ENCODE results near the gene CPNE1. TPM values are rescaled to one million over a fixed set of nuclear protein-coding genes. Genes with fewer than 3 reads are reported as not detected.
"Not testable (repeated sequence)": the region's sequence is repeated elsewhere in the genome, so short reads cannot be mapped to it uniquely, and the experiment has no call there.

The CPNE1 gene
- total RNA-seq, 1 experiment from 2014 or later, result 335 TPM

DNA sequence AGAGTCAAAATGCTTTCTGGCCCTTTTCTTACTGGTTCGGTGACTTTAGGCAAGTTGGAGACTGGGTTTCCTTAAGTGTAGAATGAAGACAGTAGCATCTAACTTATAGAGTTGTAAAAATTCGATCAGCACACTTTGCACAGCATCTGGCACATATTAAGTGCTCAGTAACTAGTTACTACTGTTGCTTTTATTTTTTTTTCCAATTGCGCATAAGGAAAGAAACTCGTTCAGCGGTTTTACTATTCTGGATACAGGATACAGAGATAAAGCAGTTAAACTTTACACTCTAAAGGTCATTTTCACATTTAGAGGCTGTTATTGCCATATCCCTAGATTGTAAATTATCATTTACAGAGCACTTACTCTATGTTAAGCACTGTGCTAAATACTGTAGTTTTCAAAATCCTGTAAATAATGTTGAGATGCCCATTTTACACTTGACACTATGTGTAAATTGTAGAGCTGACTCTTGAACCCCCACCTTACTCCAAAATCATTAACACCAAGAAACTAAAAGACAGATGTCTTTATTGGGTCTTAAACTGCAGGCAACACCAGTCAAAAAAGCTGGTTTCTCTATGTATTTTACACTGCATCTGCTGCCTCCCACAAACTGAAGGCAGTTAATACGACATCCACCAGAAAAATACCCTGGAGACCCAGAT is 35.4 kb upstream of the CPNE1 start:
- H3K36me3 ChIP-seq, result peaks cover 80% of the 10 kb centered on the region
- peak overlapping the region; percentile 87 for H3K4me3 ChIP-seq
- H3K27me3 ChIP-seq, result no peaks in the 10 kb centered on the region
- H3K9me3 ChIP-seq, result no peaks in the 10 kb centered on the region
- DNase-seq, result no peak

DNA sequence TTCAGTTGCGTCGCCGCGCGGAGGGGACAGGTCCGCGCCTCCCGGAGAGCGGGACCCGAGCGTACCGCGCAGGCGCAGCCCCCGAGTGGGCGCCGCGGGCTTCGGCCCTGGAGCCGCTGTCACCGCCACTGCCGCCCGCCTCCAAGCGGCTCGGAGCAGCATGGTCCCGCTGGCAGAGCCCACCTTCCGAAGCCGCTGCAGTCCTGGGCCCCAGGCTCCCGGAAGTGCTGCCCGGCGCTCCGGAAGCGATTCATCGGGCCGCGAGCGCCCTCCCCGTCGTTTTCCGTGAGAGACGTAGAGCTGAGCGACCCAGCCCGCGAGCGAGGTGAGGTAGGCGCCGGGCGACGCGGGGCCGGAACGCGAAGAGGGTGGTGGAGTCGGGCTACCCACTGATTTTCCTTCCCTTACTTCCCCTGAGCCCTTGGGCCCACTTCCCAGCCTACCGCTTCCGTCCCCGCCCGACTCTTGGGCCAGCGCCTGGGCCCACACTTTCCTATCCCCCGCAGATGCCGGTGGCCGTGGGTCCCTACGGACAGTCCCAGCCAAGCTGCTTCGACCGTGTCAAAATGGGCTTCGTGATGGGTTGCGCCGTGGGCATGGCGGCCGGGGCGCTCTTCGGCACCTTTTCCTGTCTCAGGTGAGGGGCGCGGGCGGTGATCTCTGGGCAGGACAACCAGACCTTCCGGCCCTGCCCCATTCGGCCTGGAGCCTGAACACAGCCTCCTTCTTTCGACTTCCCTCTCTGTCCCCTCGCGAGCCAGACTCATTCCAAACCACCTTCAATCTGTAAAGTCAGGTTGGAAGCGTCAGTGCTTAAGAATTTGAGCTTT is 34.6 kb upstream of the CPNE1 start, which contains the start of the genes NFS1 and ROMO1:
Gene NFS1 (minus strand): TSS at position 226 of the 830 bp plus-strand sequence. CDS start 64 bp downstream, at position 162.
Gene ROMO1 (plus strand): TSS at position 279 of the 830 bp plus-strand sequence. CDS start 228 bp downstream, at position 507.
- Histone ChIP-seq H3K27me3 (no peaks in the 10 kb centered on the region), H3K9me3 (no peaks in the 10 kb centered on the region), H3K4me3 (peak within 1 kb of the TSS; percentile 87), H3K36me3 (peaks cover 80% of the 10 kb centered on the region)
- peak; percentile 91 for DNase-seq

DNA sequence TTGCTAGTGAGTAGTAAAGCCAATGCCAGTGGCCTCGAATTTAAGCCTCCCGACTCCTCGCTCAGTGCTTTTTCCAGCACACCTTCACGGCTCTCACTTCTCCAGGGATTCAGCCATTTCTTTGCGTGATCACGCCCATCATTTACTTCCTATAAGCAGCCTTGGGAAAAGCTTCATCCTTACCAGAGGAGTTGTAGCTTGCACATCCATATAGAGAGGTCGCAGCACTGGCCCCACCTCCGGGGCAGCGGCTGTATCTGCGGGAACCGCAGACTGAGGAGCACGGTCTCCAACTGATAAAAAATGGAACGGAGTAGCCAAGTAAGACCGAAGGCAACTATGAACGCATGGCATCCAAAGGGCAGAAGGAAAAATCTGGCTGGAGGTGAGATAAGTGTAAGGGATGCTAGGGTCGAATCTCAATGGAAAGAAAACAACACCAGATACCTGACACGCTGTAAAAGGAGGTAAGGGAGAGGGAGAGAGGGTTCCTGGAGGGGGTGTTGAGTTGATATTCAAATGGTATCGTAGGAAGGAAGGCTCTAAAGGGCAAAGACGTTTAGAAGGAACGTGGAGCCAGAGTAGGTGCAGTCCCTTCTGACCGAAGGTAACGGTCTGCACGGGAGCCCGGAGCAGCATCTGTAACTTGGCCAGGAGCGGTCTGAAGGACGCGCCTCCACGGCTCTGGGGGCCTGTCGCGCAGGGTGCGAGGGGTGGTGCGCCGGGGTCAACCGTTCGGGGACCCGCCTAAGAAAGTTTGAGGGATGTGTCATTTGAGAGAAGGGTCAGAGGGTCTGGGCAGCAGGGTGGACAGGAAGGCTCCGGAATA is 33.8 kb upstream of the CPNE1 start:
- peak; percentile 32 for DNase-seq
- Histone ChIP-seq H3K27me3 (no peaks in the 10 kb centered on the region), H3K36me3 (peaks cover 80% of the 10 kb centered on the region), H3K4me3 (peak overlapping the region; percentile 87), H3K9me3 (no peaks in the 10 kb centered on the region)

GRCh38 chr20:35697696-35698297 is 33.1 kb upstream of the CPNE1 start:
- peaks cover 79% of the 10 kb centered on the region for H3K36me3 ChIP-seq
- no peak for DNase-seq
- H3K4me3 ChIP-seq, result peak overlapping the region; percentile 87

DNA sequence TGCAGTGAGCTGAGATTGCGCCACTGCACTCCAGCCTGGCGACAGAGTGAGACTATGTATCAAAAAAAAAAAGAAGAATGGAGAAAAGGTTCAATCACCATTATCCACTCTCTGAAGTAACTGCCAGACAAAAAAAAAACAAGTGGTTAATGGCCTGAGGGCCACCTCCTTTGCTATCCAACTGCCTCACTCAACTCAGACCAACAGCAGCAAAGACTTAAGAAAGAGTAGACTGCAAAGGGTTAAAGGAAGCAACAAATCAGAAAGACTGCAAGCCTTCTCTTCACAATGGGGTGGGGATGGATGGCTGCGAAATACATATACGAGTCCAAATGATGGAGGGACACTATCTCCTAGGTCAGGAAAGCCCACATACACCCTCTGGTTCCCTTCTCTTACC is 31.3 kb upstream of the CPNE1 start:
- DNase-seq, result no peak
- H3K4me3 ChIP-seq, result no peak overlapping the region
- H3K27me3 ChIP-seq, result no peaks in the 10 kb centered on the region
- peaks cover 70% of the 10 kb centered on the region for H3K36me3 ChIP-seq
- no peaks in the 10 kb centered on the region for H3K9me3 ChIP-seq

More at GRCh38 chr20:35697696-35698297, 33.1 kb upstream of the CPNE1 start:
- Histone ChIP-seq H3K27me3 (no peaks in the 10 kb centered on the region), H3K9me3 (no peaks in the 10 kb centered on the region)

- H3K36me3 ChIP-seq, result peaks cover 70% of the 10 kb centered on the region
- no peak overlapping the region for H3K4me3 ChIP-seq
- H3K27me3 ChIP-seq, result no peaks in the 10 kb centered on the region
- H3K9me3 ChIP-seq, result no peaks in the 10 kb centered on the region
- no peak for DNase-seq
Observed at GRCh38 chr20:35695245-35695749, 30.6 kb upstream of the CPNE1 start.

- H3K9me3 ChIP-seq, result peaks cover 3% of the 10 kb centered on the region
- no peaks in the 10 kb centered on the region for H3K27me3 ChIP-seq
- no peak overlapping the region for H3K4me3 ChIP-seq
- DNase-seq, result no peak
- peaks cover 76% of the 10 kb centered on the region for H3K36me3 ChIP-seq
Observed at GRCh38 chr20:35690265-35690664, 25.6 kb upstream of the CPNE1 start.

- not testable (repeated sequence) for H3K4me3 ChIP-seq, H3K9me3 ChIP-seq, H3K27me3 ChIP-seq
- peaks cover 66% of the 10 kb centered on the region for H3K36me3 ChIP-seq
- peak; percentile 32 for DNase-seq
Observed at GRCh38 chr20:35686872-35687271, 22.2 kb upstream of the CPNE1 start.

- not testable (repeated sequence) for DNase-seq, H3K27me3 ChIP-seq, H3K9me3 ChIP-seq, H3K4me3 ChIP-seq
- peaks cover 60% of the 10 kb centered on the region for H3K36me3 ChIP-seq
Observed at GRCh38 chr20:35685368-35685767, 20.7 kb upstream of the CPNE1 start.

GRCh38 chr20:35681960-35682359 is 17.3 kb upstream of the CPNE1 start:
- DNase-seq, result no peak
- no peak overlapping the region for H3K4me3 ChIP-seq
- no peaks in the 10 kb centered on the region for H3K27me3 ChIP-seq
- peaks cover 43% of the 10 kb centered on the region for H3K36me3 ChIP-seq
- H3K9me3 ChIP-seq, result no peaks in the 10 kb centered on the region

GRCh38 chr20:35680452-35681183 is 15.9 kb upstream of the CPNE1 start:
- no peak overlapping the region for H3K4me3 ChIP-seq
- no peaks in the 10 kb centered on the region for H3K9me3 ChIP-seq
- H3K36me3 ChIP-seq, result peaks cover 39% of the 10 kb centered on the region
- DNase-seq, result no peak
- no peaks in the 10 kb centered on the region for H3K27me3 ChIP-seq

- DNase-seq, result no peak
- Histone ChIP-seq H3K36me3 (peaks cover 64% of the 10 kb centered on the region), H3K27me3 (no peaks in the 10 kb centered on the region), H3K9me3 (no peaks in the 10 kb centered on the region), H3K4me3 (no peak overlapping the region)
Observed at GRCh38 chr20:35674921-35675320, 10.2 kb upstream of the CPNE1 start.

DNA sequence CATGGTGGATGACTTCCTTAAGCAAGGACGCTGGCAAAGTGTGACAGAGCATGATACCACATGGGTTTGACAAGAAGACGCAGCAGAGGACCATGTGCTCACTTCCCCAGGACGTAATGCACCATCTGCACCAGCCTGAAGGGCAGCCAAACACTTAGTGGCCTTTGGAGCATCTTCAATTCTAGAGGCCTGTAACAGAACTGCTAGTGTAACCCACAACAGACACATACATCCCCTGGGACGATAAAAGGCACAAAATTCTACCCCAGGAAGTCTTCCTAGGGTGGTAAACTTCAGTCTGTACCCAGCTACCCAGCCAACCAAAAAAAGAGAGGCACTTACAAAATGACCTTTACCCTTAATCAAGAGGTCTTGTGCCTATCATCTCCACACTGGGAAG is 9.2 kb upstream of the CPNE1 start:
- Histone ChIP-seq H3K4me3 (no peak overlapping the region), H3K27me3 (no peaks in the 10 kb centered on the region), H3K9me3 (no peaks in the 10 kb centered on the region), H3K36me3 (peaks cover 67% of the 10 kb centered on the region)
- no peak for DNase-seq

GRCh38 chr20:35669681-35670080 is 5.0 kb upstream of the CPNE1 start:
- Histone ChIP-seq H3K4me3 (no peak overlapping the region), H3K9me3 (no peaks in the 10 kb centered on the region), H3K27me3 (no peaks in the 10 kb centered on the region), H3K36me3 (peaks cover 58% of the 10 kb centered on the region)
- DNase-seq, result no peak

DNA sequence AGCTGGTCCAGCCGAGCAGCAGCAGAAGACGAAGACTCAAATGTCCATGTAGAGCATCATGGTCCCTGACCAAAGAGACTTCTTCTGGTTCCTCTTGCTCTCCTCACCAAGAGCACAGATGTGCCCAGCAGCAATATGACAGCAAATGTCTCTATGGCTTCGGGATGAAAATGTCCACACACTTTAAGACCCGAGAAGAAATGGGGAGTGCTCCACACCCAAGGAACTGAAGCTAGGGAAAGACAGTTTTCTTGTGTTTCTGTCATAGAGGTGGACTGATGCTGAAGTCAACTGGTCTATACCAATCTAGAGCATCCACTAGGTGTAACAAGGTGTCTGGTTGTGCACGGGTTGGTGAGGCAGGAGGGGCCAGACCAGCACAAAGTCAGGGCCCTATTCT is 4.5 kb upstream of the CPNE1 start:
- DNase-seq, result no peak
- Histone ChIP-seq H3K36me3 (peaks cover 56% of the 10 kb centered on the region), H3K9me3 (no peaks in the 10 kb centered on the region), H3K4me3 (no peak overlapping the region), H3K27me3 (no peaks in the 10 kb centered on the region)

DNA sequence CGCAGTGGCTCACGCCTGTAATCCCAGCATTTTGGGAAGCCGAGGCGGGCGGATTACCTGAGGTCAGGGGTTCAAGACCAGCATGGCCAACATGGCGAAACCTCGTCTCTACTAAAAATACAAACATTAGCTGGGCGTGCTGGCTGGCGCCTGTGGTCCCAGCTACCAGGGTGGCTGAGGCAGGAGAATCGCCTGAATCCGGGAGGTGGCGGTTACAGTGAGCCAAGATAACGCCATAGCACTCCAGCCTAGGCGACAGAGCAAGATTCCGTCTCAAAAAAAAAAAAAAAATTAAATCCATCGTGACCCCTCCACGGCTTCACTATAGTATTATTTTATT is 1.2 kb upstream of the CPNE1 start:
- Histone ChIP-seq H3K36me3 (peaks cover 45% of the 10 kb centered on the region), H3K9me3 (no peaks in the 10 kb centered on the region), H3K4me3 (no peak overlapping the region), H3K27me3 (no peaks in the 10 kb centered on the region)
- no peak for DNase-seq

Measured in MG63 (cell line).